HepG2 (cell line): ENCODE results near the gene AK8. TPM values are rescaled to one million over a fixed set of nuclear protein-coding genes. Genes with fewer than 3 reads are reported as not detected.

Source experiments
- ADNP ChIP-seq: sonication (generic); formaldehyde crosslinking; IDR thresholded peaks from 2 replicates; pipeline ENCODE4 v1.4.0; 2020; ENCODE audit warnings: missing genetic modification reagents
- RELA ChIP-seq: sonication (generic); formaldehyde crosslinking; IDR thresholded peaks from 2 replicates; pipeline ENCODE4 v1.4.0; 2020; ENCODE audit warnings: missing genetic modification reagents
- ZFP82 ChIP-seq: sonication (generic); formaldehyde crosslinking; IDR thresholded peaks from 2 replicates; pipeline ENCODE4 v1.5.1; 2020; ENCODE audit warnings: mild to moderate bottlenecking, missing genetic modification reagents, borderline replicate concordance
- ZKSCAN8 ChIP-seq: IDR thresholded peaks from 2 replicates; pipeline ENCODE4 v1.6.1; 2016; ENCODE audit warnings: borderline replicate concordance, missing genetic modification reagents, missing compliant biosample characterization
- ZNF296 ChIP-seq: sonication (generic); formaldehyde crosslinking; conservative IDR thresholded peaks from 2 replicates; pipeline ENCODE4 v1.5.0; 2020; ENCODE audit warnings: mild to moderate bottlenecking, missing genetic modification reagents
- ZNF615 ChIP-seq: sonication (generic); formaldehyde crosslinking; IDR thresholded peaks from 2 replicates; pipeline ENCODE4 v1.5.0; 2020; ENCODE audit warnings: mild to moderate bottlenecking, missing genetic modification reagents, borderline replicate concordance
- ZNF883 ChIP-seq: sonication (generic); formaldehyde crosslinking; IDR thresholded peaks from 2 replicates; pipeline ENCODE4 v1.5.1; 2020; ENCODE audit warnings: mild to moderate bottlenecking, missing genetic modification reagents; ENCODE audit errors: not compliant biosample characterization
- polyA plus RNA-seq, 8 experiments: library from polyadenylated mRNA; depleted of rRNA in 3 of 8; stranded (reverse) in 7 of 8; unstranded in 1 of 8; fragments of >200 nt; fragmentation: Illumina TruSeq in 4 of 8; extraction: Trizol in 4 of 8; gene quantifications; 2 replicates each; pipeline versions ENCODE4 v1.2.1 to v1.2.3, GENCODE V29; 2011 to 2016; ENCODE audit warnings: low read depth in 4 of 8, missing spikeins in 1 of 8, mixed read lengths in 1 of 8; ENCODE audit not compliant: insufficient read depth in 1 of 8
- total RNA-seq, 5 experiments: library from RNA; depleted of rRNA; stranded (reverse); fragments of >200 nt; fragmentation: Illumina TruSeq; extraction: Trizol; gene quantifications; 2 replicates each; pipeline ENCODE4 v1.2.3, GENCODE V29; 2016; ENCODE audit warnings: low read depth in 1 of 5
- TF ChIP-seq, protein P1 (sequence below): sonication (generic); formaldehyde crosslinking; IDR thresholded peaks from 2 replicates; pipeline ENCODE4 v1.8.0; 2022; ENCODE audit warnings: missing genetic modification reagents, mild to moderate bottlenecking, moderate library complexity, borderline replicate concordance
- TF ChIP-seq, protein P2 (sequence below): sonication (generic); formaldehyde crosslinking; IDR thresholded peaks from 2 replicates; pipeline ENCODE4 v1.5.1; 2020; ENCODE audit warnings: missing genetic modification reagents, mild to moderate bottlenecking, borderline replicate concordance

AK8 gene
- total and polyA plus RNA-seq, 2 of the 13 experiments (the other 11 are each of a cell fraction or from before 2014, with no cell fraction given): 0.11 TPM; not detected in 1

DNA sequence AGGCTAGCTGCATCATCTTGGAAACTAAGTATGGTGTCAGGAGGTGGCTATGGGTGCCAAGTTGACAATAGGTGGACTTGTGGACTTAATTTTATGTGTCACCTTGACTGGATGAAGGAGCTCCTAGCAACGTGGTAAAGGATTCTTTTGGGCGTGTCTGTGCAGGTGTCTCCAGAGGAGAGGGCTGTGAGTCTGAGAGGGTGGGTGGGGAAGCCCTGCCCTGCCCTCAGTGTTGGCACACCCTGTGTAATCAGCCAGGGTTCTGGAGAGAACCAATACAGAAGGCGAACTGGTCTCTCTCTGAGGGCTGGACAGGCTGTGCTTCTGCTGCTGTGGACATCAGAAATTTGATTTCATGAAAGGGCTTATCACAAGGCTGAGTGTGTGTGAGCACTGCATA, 146.9 kb downstream of the AK8 start (continued):
- TF ChIP-seq, protein P1, sequence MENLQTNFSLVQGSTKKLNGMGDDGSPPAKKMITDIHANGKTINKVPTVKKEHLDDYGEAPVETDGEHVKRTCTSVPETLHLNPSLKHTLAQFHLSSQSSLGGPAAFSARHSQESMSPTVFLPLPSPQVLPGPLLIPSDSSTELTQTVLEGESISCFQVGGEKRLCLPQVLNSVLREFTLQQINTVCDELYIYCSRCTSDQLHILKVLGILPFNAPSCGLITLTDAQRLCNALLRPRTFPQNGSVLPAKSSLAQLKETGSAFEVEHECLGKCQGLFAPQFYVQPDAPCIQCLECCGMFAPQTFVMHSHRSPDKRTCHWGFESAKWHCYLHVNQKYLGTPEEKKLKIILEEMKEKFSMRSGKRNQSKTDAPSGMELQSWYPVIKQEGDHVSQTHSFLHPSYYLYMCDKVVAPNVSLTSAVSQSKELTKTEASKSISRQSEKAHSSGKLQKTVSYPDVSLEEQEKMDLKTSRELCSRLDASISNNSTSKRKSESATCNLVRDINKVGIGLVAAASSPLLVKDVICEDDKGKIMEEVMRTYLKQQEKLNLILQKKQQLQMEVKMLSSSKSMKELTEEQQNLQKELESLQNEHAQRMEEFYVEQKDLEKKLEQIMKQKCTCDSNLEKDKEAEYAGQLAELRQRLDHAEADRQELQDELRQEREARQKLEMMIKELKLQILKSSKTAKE (CRISPR knock-in tag): no peak
- TF ChIP-seq ZKSCAN8: no peak
- TF ChIP-seq ZNF296: no peak
- TF ChIP-seq ZFP82 (CRISPR knock-in tag): no peak
- no peak for TF ChIP-seq ADNP
- TF ChIP-seq ZNF883 (CRISPR knock-in tag): no peak
- TF ChIP-seq, protein P2, sequence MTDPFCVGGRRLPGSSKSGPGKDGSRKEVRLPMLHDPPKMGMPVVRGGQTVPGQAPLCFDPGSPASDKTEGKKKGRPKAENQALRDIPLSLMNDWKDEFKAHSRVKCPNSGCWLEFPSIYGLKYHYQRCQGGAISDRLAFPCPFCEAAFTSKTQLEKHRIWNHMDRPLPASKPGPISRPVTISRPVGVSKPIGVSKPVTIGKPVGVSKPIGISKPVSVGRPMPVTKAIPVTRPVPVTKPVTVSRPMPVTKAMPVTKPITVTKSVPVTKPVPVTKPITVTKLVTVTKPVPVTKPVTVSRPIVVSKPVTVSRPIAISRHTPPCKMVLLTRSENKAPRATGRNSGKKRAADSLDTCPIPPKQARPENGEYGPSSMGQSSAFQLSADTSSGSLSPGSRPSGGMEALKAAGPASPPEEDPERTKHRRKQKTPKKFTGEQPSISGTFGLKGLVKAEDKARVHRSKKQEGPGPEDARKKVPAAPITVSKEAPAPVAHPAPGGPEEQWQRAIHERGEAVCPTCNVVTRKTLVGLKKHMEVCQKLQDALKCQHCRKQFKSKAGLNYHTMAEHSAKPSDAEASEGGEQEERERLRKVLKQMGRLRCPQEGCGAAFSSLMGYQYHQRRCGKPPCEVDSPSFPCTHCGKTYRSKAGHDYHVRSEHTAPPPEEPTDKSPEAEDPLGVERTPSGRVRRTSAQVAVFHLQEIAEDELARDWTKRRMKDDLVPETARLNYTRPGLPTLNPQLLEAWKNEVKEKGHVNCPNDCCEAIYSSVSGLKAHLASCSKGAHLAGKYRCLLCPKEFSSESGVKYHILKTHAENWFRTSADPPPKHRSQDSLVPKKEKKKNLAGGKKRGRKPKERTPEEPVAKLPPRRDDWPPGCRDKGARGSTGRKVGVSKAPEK (CRISPR knock-in tag): no peak
- TF ChIP-seq ZNF615: no peak
- no peak for TF ChIP-seq RELA (CRISPR knock-in tag)
